CD4-positive, alpha-beta T cell treated with Interleukin-12 subunit alpha and Interleukin-12 subunit beta, for 1 hour (primary cell): ENCODE measurements around the gene GTF3C1.

Experiments
- DNase-seq: peaks from one replicate; pipeline ENCODE4 v3.0.0-alpha.2; 2020

The GTF3C1 gene

DNA sequence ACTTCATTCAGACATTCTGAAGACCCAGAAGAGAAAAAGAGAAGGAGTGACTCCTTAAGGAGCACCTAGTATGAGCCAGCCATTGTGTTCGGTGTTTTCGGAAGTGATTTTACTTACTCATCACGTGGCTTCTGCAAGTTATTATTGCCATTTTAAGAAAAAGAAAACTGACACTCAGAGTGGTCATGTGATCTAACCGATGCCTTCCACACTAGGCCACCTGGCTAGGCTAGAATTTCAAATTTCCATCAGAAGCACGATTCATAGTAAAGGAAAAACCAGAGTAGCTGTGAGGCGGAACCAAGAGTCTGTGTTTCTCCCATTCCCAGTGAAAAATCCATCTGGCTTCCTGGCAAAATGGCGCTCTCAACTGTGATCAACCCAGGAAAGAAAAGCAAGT is 32.0 kb downstream of the GTF3C1 start:
- DNase-seq: no peak

GRCh38 chr16:27516365-27516764 is 33.3 kb downstream of the GTF3C1 start:
- DNase-seq: no peak

- peak; percentile 9 for DNase-seq
Measured at GRCh38 chr16:27515874-27516353, 33.8 kb downstream of the GTF3C1 start.

DNA sequence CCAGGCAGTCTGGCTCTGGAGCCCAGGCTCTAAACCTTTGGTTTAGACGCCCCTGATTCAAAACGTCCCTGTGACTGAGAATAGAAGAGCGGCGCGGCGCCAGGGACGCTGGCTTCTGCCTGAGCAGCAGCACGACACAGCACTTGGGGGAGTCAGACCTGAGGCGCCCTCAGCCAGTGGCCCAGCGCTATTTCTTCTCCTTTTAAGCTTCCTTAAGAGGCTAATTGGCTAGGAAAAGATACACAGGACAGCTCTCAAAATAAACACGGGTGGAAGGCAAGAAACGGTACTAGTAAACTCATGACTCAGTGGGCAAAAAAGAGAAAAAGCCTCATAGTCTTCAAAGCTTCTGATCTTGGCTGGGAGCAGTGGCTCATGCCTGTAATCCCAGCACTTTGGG is 34.9 kb downstream of the GTF3C1 start:
- no peak for DNase-seq

GRCh38 chr16:27511657-27512448 is 37.9 kb downstream of the GTF3C1 start:
- DNase-seq: no peak

- no peak for DNase-seq
Measured at GRCh38 chr16:27508476-27508875, 41.2 kb downstream of the GTF3C1 start.

DNA sequence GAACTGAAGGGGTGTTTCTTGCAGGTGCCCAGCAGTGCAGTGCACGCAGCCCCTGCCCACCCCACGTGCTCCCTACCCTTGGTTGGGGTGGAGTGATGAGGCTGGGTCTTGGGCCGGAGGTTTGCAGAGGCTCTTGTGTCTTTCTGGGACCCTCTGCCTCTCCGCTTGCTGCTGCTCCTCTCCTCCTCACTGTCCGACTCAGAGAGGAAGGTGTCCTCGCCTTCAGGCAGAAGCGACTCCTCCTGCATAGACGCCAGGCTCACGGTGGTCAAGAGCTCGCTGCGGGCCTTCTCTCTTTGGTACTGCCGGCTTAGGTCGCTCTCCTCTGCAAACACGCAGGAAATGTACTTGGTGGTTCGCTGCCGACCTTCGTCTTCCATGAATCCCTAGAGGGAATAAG is 42.9 kb downstream of the GTF3C1 start:
- no peak for DNase-seq

DNA sequence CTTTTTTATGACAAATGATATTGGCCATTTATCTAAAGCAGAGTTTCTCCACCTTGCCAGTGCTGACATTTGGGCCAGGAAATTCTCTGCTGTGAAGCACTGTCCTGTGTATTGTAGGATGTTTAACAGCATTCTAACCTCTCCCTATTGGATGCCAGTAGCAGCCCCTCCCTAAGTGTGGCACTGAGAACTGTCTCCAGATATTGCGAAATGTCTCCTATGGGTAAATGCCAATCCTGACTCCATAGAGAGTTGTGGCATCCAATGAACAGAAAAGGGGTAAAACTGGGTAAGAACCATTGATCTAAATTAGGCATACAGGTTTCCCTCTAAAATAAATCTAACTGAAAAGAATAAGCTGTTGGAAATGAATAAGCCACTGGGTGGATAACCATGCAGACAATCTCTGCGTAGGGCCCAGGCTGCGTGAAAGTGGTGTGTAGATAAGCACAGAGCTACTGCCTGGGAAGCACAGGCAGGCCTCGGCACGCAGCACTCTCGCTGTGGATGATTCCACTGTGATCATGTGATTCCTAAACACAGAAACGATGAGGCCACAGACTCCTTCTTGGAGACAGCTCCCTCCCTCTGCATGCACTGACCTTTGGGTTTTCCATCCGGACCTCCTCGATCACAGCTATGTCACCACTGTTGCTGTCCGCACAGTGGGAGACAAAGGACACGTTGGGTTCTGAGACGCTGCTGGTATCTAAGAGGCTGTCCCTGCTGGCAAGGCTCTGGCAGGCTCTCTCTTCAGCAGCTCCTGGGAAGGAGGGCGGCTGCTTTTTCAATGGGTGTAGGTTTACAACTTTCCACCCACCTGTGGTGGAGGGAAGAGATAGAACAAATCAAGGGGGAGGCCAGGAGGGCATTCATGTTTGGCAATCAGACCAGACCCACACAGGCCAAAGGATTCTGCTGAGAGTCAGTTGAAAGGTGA is 44.1 kb downstream of the GTF3C1 start:
- DNase-seq: no peak

DNA sequence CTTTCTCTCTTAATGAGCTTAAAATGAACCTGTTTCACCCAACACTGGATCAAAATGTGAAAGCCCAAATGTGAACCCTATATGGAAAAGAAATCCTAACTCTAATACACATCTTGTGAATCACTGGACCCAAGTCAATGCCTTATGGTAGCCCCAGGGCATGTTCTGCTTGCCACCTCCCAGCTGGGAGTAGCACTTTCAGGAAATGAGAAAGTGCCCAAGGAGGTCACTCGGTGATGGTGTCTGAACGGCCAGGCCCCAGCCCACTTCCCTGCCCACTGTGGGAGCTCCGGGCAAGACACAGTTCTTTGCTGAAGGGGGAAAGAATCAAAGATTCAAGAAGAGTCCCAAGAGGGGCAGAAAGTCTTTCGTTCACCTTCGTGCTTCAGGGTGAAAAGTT is 46.1 kb downstream of the GTF3C1 start:
- no peak for DNase-seq

- no peak for DNase-seq
Measured at GRCh38 chr16:27500801-27501200, 48.9 kb downstream of the GTF3C1 start.

DNA sequence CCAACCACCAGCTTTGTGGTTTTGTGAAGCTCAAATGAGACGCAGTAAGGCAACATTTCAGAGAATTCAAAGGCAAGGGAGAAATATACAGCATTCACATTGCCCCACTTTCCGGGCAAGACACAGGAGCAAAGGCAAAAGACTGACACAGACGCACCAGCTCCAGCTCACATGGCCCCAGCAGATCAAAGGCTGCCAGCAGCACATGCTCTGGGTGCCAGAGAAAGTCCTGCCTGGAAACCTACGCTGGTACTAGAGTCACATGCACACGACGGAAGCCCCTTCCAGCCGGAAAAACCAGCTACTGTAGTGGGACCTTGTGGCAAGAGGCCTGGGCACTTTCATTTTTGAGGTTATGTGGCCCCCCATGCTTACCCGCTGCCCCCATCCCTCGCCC is 50.1 kb downstream of the GTF3C1 start:
- no peak for DNase-seq

- no peak for DNase-seq
Measured at GRCh38 chr16:27498916-27499658, 50.6 kb downstream of the GTF3C1 start.

- DNase-seq: no peak
Measured at GRCh38 chr16:27498031-27498825, 51.5 kb downstream of the GTF3C1 start.

DNA sequence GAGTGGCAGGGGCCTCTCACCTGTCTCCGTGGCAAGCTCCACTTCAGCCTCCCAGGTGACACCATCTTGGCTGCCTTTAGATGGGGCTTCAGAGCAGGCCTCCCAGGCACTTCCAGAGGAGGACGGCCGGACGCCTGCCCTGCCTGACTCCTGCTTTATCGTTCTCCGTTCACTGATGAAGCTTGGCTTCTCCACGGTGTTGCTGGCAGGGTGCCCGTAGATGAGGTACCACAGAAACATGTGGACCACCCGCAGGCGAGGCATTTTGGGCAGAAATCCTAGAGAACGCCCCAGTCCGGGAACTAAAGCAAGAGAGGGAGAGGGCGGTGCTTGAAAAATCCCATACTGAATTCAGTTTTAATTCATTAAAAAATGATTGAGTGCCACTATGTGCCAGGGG is 54.5 kb downstream of the GTF3C1 start:
- no peak for DNase-seq

- no peak for DNase-seq
Measured at GRCh38 chr16:27492588-27492979, 57.1 kb downstream of the GTF3C1 start.

DNA sequence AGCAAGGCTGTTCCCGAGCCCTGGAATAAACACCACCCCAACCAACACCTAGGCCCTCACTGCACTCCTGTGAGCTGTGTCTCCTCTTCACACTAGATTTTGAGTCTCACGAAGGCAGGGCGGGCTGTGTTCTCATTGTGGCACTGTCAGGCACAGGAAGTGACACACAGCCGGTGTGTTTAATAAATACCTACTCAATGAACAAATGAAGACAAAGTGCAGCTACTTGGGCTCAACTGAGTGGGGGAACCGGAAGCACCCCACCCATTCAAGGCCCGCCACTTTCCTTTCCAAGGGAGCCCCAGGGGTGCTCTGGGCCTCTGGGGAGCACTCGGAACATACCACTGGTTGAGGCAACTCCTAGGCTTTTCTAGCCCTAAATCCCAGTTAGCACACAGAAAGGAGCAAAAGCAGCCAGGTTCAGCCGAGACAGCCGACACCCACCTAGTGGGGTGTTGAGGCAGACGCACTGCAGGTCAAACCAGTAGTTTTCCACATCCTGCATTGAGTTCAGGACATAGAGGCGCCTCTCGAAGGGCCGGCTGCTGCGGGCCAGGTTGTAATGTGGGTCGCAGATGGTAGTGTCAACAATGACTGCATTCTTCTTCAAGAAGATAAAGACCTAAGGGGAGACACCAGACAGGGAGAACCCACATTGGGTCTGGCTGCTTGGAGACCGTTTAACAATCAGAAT is 57.7 kb downstream of the GTF3C1 start:
- DNase-seq: peak; percentile 19

- DNase-seq: no peak
Measured at GRCh38 chr16:27489906-27490305, 59.8 kb downstream of the GTF3C1 start.

DNA sequence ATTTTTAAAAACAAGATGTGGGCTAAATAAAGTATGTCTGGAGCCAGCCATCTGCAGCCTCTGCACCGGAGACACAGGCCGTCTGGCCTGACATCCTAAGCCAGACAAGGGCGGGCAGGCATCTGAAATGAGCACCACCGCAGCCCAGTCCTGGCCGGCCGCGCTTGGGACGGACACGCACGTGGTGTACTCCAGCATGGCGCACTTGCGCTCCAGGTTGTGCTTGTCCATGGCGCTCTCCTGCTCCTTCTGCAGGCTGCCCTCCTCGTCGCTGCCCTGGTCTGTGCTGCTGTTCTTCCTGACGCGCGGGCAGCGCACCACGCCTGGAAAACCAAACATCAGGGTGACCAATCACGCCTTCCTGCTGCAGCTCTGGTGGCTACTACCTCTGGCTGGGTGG is 60.3 kb downstream of the GTF3C1 start:
- DNase-seq: no peak

DNA sequence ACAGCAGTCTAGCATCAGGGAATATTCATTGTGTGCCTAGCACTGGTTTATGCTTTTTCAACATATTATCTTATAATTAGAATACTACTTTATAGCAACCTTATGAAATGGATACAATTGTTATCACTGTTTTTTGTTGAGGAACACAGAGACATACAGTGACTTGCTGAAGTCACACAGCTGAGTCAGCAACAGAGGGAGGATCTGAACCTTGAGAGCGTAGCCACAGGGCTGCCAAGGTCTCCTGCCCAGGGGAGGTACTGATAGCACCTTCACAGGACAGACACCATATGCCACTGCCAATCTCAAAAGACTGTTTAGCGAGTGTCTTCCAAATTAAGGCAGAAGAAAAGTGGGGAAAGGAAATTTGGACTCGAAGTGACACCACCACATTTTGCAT is 63.0 kb downstream of the GTF3C1 start:
- no peak for DNase-seq

GRCh38 chr16:27486344-27486743 is 63.4 kb downstream of the GTF3C1 start:
- DNase-seq: no peak

- no peak for DNase-seq
Measured at GRCh38 chr16:27485811-27486210, 63.9 kb downstream of the GTF3C1 start.

DNA sequence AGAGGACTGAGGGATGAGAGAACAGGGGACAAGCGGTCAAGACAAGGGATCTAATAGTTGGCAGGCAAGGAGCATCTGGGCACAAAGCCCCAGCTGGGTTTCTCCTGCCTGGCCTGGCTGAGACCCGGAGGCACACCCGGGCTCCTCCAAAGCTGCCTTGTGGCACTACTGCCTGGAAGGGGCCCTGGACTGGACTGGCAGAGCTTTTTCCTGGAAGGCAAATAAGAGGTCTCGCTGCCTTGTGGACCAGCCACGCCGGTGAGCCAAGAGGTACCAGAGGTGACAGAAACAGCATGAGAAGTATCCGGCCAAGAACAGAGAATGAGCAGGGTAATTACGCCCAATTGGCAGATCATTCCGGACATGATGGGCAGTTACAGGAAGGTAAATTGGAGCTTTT is 64.6 kb downstream of the GTF3C1 start:
- DNase-seq: no peak
